CD4-positive, alpha-beta memory T cell (primary cell): ENCODE data around the gene SFI1. TPM values are rescaled to one million over a fixed set of nuclear protein-coding genes. Genes with fewer than 3 reads are reported as not detected.
"Not testable (repeated sequence)": the region's sequence is repeated elsewhere in the genome, so short reads cannot be mapped to it uniquely, and the experiment has no call there.

Source experiments
- CTCF ChIA-PET: fragments of 350-600 bp; sonication (Branson Sonifier 250); formaldehyde crosslinking; loops from one replicate; lab custom pipeline; 2021; ENCODE audit warnings: inconsistent platforms; ENCODE audit not compliant: partially characterized antibody; lab: Charles Lee
- POLR2A ChIA-PET: fragments of 350-600 bp; sonication (Branson Sonifier 250); formaldehyde crosslinking; loops from one replicate; lab custom pipeline; 2021; ENCODE audit not compliant: partially characterized antibody; lab: Charles Lee
- DNase-seq, 5 donors: peaks; one replicate each; pipeline versions ENCODE4 v3.0.0 to v3.0.0-alpha.2; 2020 to 2022; ENCODE audit warnings: mixed read lengths in 1 of 5
- H3K27ac ChIP-seq: one replicate; pipeline ENCODE4 v1.7.0; 2013; ENCODE audit warnings: low read depth, low read length
- H3K27me3 ChIP-seq: 2 replicates; pipeline ENCODE4 v1.7.0; 2013; ENCODE audit warnings: mild to moderate bottlenecking, low read length, moderate library complexity; ENCODE audit not compliant: insufficient read depth
- H3K36me3 ChIP-seq: 2 replicates; pipeline ENCODE4 v1.7.0; 2013; ENCODE audit warnings: mild to moderate bottlenecking, low read length, moderate library complexity; ENCODE audit not compliant: insufficient read depth
- H3K4me1 ChIP-seq: 2 replicates; pipeline ENCODE4 v1.7.0; 2013; ENCODE audit warnings: mild to moderate bottlenecking, low read length, moderate library complexity; ENCODE audit not compliant: insufficient read depth
- H3K4me3 ChIP-seq, 2 donors: one replicate each; pipeline ENCODE4 v1.7.0; 2013; ENCODE audit warnings: low read length in 2 of 2, mild to moderate bottlenecking in 1 of 2
- H3K9me3 ChIP-seq, 2 donors: one replicate each; pipeline ENCODE4 v1.7.0; 2013; ENCODE audit warnings: low read length in 2 of 2, control low read depth in 1 of 2; ENCODE audit not compliant: control insufficient read depth in 1 of 2
- H3K27ac Mint-ChIP-seq, 7 donors: one replicate each; pipeline ENCODE4 v1.8.0; 2020 to 2021; ENCODE audit warnings: mixed read lengths in 7 of 7, mild to moderate bottlenecking in 6 of 7, inconsistent platforms in 3 of 7, moderate library complexity in 3 of 7
- H3K27me3 Mint-ChIP-seq, 2 donors: one replicate each; pipeline ENCODE4 v1.8.0; 2020 to 2021; ENCODE audit warnings: mixed read lengths in 2 of 2
- H3K36me3 Mint-ChIP-seq, 2 donors: one replicate each; pipeline ENCODE4 v1.8.0; 2020 to 2021; ENCODE audit warnings: mixed read lengths in 2 of 2, inconsistent platforms in 1 of 2, mild to moderate bottlenecking in 1 of 2
- H3K4me1 Mint-ChIP-seq, 4 donors: one replicate each; pipeline ENCODE4 v1.8.0; 2020 to 2021; ENCODE audit warnings: mixed read lengths in 4 of 4, mild to moderate bottlenecking in 1 of 4
- H3K4me3 Mint-ChIP-seq, 8 donors: one replicate each; pipeline ENCODE4 v1.8.0; 2020 to 2021; ENCODE audit warnings: mixed read lengths in 8 of 8, mild to moderate bottlenecking in 7 of 8, moderate library complexity in 6 of 8, inconsistent platforms in 3 of 8
- H3K9me3 Mint-ChIP-seq, 8 donors: one replicate each; pipeline ENCODE4 v1.8.0; 2020 to 2021; ENCODE audit warnings: mixed read lengths in 8 of 8, mild to moderate bottlenecking in 5 of 8, inconsistent platforms in 3 of 8, moderate library complexity in 1 of 8
- intact Hi-C: fragments of 100-400 bp; cut with micrococcal nuclease; formaldehyde crosslinking; loops from one replicate; pipeline ENCODE4 v1.15.1; 2023
- polyA plus RNA-seq, 2 donors: library from polyadenylated mRNA; unstranded; fragments of 300-500 nt; fragmentation: Illumina TruSeq; gene quantifications; one replicate each; pipeline ENCODE4 v1.2.3, GENCODE V29; 2021
- total RNA-seq, 2 experiments: library from RNA; stranded (reverse); gene quantifications; one replicate each; pipeline ENCODE4 v1.2.3, GENCODE V29; 2021

SFI1 gene
- total and polyA plus RNA-seq, 4 experiments from 2014 or later, result 14.7 to 333 (median 181) TPM

DNA sequence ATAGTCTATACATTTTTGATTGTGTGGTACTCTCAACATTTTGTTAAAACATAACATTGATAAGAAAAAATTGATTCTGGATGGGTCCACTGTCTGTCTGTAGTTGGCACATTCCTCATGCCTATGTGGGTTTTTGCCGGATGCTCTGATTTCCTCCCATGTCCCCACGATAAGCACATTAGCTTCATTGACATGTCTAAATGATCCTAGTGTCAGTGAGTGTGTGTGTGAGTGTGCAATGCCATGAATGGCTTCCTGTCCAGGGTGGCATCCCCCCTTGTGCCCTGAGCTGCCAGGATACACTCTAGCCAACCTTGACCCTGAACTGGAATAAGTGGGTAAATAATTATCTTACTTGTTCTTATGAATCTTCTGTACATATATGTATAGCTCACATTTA is 5.4 kb downstream of the SFI1 start:
- ChIA-PET POLR2A (interaction anchor here (0.6 kb wide), 1 partner anchor 23 kb away, joined by 3 read pairs; no protein-coding TSS in a partner anchor), CTCF (interaction anchor here (0.6 to 2.1 kb wide), 3 partner anchors 13 to 168 kb away, joined by 3 to 6 read pairs (median 4); no protein-coding TSS in a partner anchor)
- Mint-ChIP-seq H3K27me3 (no peaks in the 10 kb centered on the region), H3K4me3 (peak overlapping the region in 6 of 8 donors; percentile 9 to 63 (median 28)), H3K27ac (peak overlapping the region in 4 of 7 donors; percentile 5 to 63 (median 34)), H3K9me3 (no peaks in the 10 kb centered on the region), H3K4me1 (peaks cover 43 to 70% (median 53%) of the 10 kb centered on the region in 4 donors), H3K36me3 (peaks cover 11 to 42% of the 10 kb centered on the region in 2 donors)
- no peak for DNase-seq
- no peaks in the 10 kb centered on the region for H3K36me3 ChIP-seq
- H3K4me3 ChIP-seq, result no peak overlapping the region
- H3K27me3 ChIP-seq, result no peaks in the 10 kb centered on the region
- no peak overlapping the region for H3K27ac ChIP-seq
- no peaks in the 10 kb centered on the region for H3K9me3 ChIP-seq
- peaks cover 64% of the 10 kb centered on the region for H3K4me1 ChIP-seq
- intact Hi-C loops, result no loop called here

DNA sequence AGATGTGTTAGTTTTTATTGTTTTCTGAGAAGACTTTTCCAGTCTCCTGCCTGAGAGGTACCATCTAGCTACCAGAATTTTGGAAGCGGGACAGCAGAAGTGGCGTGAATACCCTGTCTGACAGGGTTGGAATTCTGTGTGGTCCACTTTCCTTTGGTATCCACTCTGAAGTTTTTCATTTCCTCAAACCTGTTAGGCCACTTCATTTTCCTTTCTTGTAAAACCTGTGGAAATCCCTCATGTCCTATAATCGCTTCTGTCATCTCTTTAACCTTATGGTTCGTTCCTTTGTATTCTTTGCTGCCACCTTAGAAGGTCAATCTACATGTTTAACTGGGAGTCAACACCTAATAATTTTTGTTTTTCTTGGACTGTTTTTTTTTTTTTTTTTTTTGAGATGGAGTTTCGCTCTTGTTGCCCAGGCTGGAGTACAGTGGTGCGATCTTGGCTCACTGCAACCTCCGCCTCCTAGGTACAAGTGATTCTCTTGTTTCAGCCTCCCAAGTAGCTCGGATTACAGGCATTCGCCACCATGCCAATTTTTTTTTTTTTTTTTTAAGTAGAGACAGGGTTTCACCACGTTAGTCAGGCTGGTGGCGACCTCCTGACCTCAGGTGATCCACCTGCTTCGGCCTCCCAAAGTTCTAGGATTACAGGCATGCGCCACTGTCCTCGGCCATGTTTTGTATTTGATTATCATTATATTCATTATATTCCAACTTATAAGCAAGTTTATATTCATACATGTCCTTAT is 7.1 kb downstream of the SFI1 start:
- Histone ChIP-seq H3K27me3 (no peaks in the 10 kb centered on the region), H3K27ac (no peak overlapping the region), H3K9me3 (no peaks in the 10 kb centered on the region), H3K4me3 (no peak overlapping the region), H3K4me1 (peaks cover 58% of the 10 kb centered on the region), H3K36me3 (peaks cover 1% of the 10 kb centered on the region)
- no peaks in the 10 kb centered on the region for H3K9me3 Mint-ChIP-seq
- peak overlapping the region in 1 of 8 donors; percentile 44 for H3K4me3 Mint-ChIP-seq
- H3K27ac Mint-ChIP-seq, result peak overlapping the region in 3 of 7 donors; percentile 17 to 48 (median 41)
- intact Hi-C loops, result no loop called here
- H3K36me3 Mint-ChIP-seq, result peaks cover 24 to 44% of the 10 kb centered on the region in 2 donors
- POLR2A ChIA-PET, result no interaction called here
- H3K27me3 Mint-ChIP-seq, result no peaks in the 10 kb centered on the region
- no peak for DNase-seq
- H3K4me1 Mint-ChIP-seq, result peaks cover 37 to 69% (median 51%) of the 10 kb centered on the region in 4 donors
- CTCF ChIA-PET, result interaction anchor here (0.6 kb wide), 1 partner anchor 71 kb away, joined by 3 read pairs; no protein-coding TSS in a partner anchor

DNA sequence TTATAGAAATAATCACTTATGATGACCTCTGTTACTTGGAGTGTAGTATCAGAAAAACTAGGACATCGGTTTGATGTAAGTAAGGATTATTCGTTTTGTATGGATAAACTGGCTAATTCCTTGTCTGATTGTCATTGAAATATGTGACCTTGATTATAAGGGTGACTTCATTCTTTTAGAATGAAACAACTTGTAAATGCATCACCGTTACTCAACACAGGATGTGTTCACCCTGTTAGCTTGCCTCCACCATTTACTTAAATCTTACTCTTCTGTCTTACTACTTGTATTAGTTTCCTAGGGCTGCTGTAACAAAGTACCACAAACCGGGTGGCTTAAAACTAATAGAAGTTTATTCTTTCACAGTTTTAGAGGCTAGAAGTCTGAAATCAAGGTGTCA is 7.9 kb downstream of the SFI1 start:
- H3K4me1 Mint-ChIP-seq, result peaks cover 37 to 69% (median 52%) of the 10 kb centered on the region in 4 donors
- H3K9me3 Mint-ChIP-seq, result no peaks in the 10 kb centered on the region
- Histone ChIP-seq H3K4me3 (no peak overlapping the region), H3K27me3 (no peaks in the 10 kb centered on the region), H3K36me3 (peaks cover 10% of the 10 kb centered on the region), H3K9me3 (no peaks in the 10 kb centered on the region), H3K4me1 (peaks cover 55% of the 10 kb centered on the region), H3K27ac (no peak overlapping the region)
- CTCF ChIA-PET, result no interaction called here
- H3K36me3 Mint-ChIP-seq, result peaks cover 33 to 49% of the 10 kb centered on the region in 2 donors
- H3K27me3 Mint-ChIP-seq, result no peaks in the 10 kb centered on the region
- intact Hi-C loops, result no loop called here
- DNase-seq, result no peak
- no peak overlapping the region for H3K4me3 Mint-ChIP-seq
- POLR2A ChIA-PET, result no interaction called here
- H3K27ac Mint-ChIP-seq, result peak overlapping the region in 1 of 7 donors; percentile 56

DNA sequence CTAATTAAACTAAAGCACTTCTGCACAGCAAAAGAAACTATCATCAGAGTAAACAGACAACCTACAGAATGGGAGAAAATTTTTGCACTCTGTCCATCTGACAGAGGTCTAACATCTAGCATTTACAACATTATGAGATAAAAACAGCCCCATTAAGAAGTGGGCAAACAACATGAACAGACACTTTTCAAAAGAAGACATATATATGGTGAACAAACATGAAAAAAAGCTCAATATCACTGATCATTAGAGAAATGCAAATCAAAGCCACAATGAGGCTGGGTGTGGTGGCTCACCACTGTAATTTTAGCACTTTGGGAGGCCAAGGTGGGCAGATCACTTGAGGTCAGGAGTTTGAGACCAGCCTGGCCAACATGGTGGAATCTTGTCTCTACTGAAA is 11.2 kb downstream of the SFI1 start:
- peak overlapping the region in 2 of 7 donors; percentile 42 to 55 for H3K27ac Mint-ChIP-seq
- H3K9me3 ChIP-seq, H3K4me3 Mint-ChIP-seq, H3K27ac ChIP-seq, H3K9me3 Mint-ChIP-seq, POLR2A ChIA-PET, CTCF ChIA-PET, H3K27me3 ChIP-seq, H3K4me3 ChIP-seq, H3K27me3 Mint-ChIP-seq, intact Hi-C loops, DNase-seq: not testable (repeated sequence)
- Histone ChIP-seq H3K4me1 (peaks cover 32% of the 10 kb centered on the region), H3K36me3 (peaks cover 21% of the 10 kb centered on the region)
- peaks cover 39 to 56% of the 10 kb centered on the region in 2 donors for H3K36me3 Mint-ChIP-seq
- H3K4me1 Mint-ChIP-seq, result peaks cover 37 to 63% (median 46%) of the 10 kb centered on the region in 4 donors

DNA sequence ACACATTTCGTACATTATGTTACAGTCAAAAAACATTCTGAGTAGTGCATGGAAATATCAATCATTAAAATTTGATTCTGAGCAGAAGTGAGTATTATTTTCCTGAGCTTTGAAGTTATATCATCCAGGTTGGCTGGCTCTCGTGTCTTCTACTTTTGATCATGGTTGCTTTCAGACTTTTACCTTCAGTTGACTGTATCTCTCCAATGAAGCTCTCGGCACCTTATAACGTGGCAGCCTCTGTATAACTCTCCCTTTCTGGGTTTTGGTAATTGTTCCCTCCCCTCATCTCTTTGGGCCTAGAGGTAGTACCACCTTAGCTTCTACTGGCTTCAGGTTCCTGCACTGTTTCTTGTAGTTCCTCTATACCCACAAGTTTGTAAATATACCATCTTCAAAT is 12.2 kb downstream of the SFI1 start:
- intact Hi-C loops, result no loop called here
- ChIA-PET POLR2A (no interaction called here), CTCF (no interaction called here)
- H3K9me3 Mint-ChIP-seq, result no peaks in the 10 kb centered on the region
- peak overlapping the region in 4 of 7 donors; percentile 25 to 82 (median 69) for H3K27ac Mint-ChIP-seq
- Histone ChIP-seq H3K9me3 (no peaks in the 10 kb centered on the region), H3K4me1 (peaks cover 22% of the 10 kb centered on the region), H3K27me3 (no peaks in the 10 kb centered on the region), H3K4me3 (no peak overlapping the region), H3K36me3 (peaks cover 26% of the 10 kb centered on the region), H3K27ac (no peak overlapping the region)
- no peak for DNase-seq
- peaks cover 31 to 55% (median 38%) of the 10 kb centered on the region in 4 donors for H3K4me1 Mint-ChIP-seq
- peak overlapping the region in 2 of 8 donors; percentile 46 to 49 for H3K4me3 Mint-ChIP-seq
- H3K27me3 Mint-ChIP-seq, result no peaks in the 10 kb centered on the region
- peaks cover 44 to 59% of the 10 kb centered on the region in 2 donors for H3K36me3 Mint-ChIP-seq

DNA sequence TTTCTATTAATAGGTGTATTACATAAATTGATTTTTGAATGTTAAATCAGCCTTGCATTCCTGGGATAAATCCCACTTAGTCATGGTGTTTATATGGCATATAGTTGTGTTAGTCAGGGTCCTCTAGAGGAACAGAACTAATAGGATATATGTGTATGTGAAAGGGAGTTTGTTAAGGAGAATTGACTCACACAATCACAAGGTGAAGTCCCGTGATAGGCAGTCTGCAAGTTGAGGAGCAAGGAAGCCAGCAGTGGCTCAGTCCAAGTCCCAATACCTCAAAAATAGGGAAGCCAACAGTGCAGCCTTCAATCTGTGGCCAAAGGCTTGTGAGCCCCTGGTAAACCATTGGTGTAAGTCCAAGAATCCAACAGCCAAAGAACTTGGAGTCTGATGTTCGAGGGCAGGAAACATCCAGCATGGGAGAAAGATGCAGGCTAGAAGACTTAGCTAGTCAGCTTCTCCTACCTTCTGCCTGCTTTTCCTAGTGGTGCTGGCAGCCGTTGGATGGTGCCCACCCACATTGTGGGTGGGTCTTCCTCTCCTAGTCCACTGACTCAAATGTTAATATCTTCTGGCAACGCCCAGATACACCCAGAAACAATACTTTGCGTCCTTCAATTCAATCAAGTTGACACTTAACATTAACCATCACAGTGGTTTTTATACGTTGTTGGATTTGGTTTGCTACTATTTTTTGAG is 12.9 kb downstream of the SFI1 start:
- Mint-ChIP-seq H3K9me3 (no peaks in the 10 kb centered on the region), H3K27me3 (no peaks in the 10 kb centered on the region), H3K36me3 (peaks cover 44 to 56% of the 10 kb centered on the region in 2 donors), H3K4me1 (peaks cover 27 to 49% (median 36%) of the 10 kb centered on the region in 4 donors), H3K4me3 (no peak overlapping the region), H3K27ac (peak overlapping the region in 5 of 7 donors; percentile 25 to 79 (median 71))
- no peaks in the 10 kb centered on the region for H3K9me3 ChIP-seq
- DNase-seq, result no peak
- POLR2A ChIA-PET, result no interaction called here
- H3K4me3 ChIP-seq, result no peak overlapping the region
- CTCF ChIA-PET, result no interaction called here
- H3K27me3 ChIP-seq, result no peaks in the 10 kb centered on the region
- H3K4me1 ChIP-seq, result peaks cover 15% of the 10 kb centered on the region
- H3K27ac ChIP-seq, result no peak overlapping the region
- intact Hi-C loops, result no loop called here
- peaks cover 26% of the 10 kb centered on the region for H3K36me3 ChIP-seq

DNA sequence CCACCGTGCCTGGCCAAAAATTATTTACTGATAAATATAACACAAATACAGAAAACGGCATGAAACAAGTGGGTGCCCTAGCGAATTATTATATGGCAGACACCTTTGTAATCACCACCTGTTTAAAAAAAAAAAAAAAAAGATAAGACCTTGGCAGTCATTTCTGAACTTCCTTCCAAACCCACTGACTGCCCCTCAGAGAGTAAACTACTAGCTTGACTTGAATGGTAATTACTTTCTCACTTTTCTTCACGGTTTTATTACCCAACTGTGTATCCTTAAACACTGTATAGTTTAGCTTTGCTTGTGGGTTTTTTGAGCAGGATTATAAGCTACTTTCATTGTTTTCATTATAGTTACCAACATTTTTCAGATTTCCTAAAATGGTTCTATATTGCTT is 23.7 kb downstream of the SFI1 start:
- POLR2A ChIA-PET, result interaction anchor here (0.6 kb wide), 1 partner anchor 307 kb away, joined by 3 read pairs; no protein-coding TSS in a partner anchor
- Histone ChIP-seq H3K36me3 (peaks cover 10% of the 10 kb centered on the region), H3K4me3 (no peak overlapping the region), H3K9me3 (no peaks in the 10 kb centered on the region), H3K27me3 (no peaks in the 10 kb centered on the region), H3K4me1 (peaks cover 27% of the 10 kb centered on the region), H3K27ac (no peak overlapping the region)
- no peaks in the 10 kb centered on the region for H3K9me3 Mint-ChIP-seq
- H3K4me1 Mint-ChIP-seq, result peaks cover 30 to 53% (median 37%) of the 10 kb centered on the region in 4 donors
- peak overlapping the region in 3 of 7 donors; percentile 13 to 48 (median 25) for H3K27ac Mint-ChIP-seq
- no peak for DNase-seq
- no peaks in the 10 kb centered on the region for H3K27me3 Mint-ChIP-seq
- intact Hi-C loops, result no loop called here
- CTCF ChIA-PET, result interaction anchor here (0.7 kb wide), 1 partner anchor 95 kb away, joined by 7 read pairs; no protein-coding TSS in a partner anchor
- peaks cover 33 to 44% of the 10 kb centered on the region in 2 donors for H3K36me3 Mint-ChIP-seq
- peak overlapping the region in 1 of 8 donors; percentile 22 for H3K4me3 Mint-ChIP-seq
